PC-3 (cell line): ENCODE data around the gene HLA-DQA1. TPM values are rescaled to one million over a fixed set of nuclear protein-coding genes. Genes with fewer than 3 reads are reported as not detected.

Experiments used
- ATAC-seq: fragments of 200-7000 bp; cut with Tn5 transposase; 2 replicates; pipeline ENCODE4 v1.9.1; 2020; ENCODE audit warnings: mild to moderate bottlenecking, moderate library complexity
- BruUV-seq: library from RNA; stranded (reverse); fragments of 400-500 nt; replicated peaks from 2 replicates; lab custom pipeline; 2021; lab: Mats Ljungman, UMichigan
- CTCF ChIA-PET: fragments of 300-600 bp; sonication (Branson Sonifier 250); formaldehyde crosslinking; loops from one replicate; lab custom pipeline; 2022; ENCODE audit warnings: antibody characterized with exemption; lab: Charles Lee
- POLR2A ChIA-PET: fragments of 300-600 bp; sonication (Branson Sonifier 250); formaldehyde crosslinking; loops from one replicate; lab custom pipeline; 2022; ENCODE audit warnings: antibody characterized with exemption; ENCODE audit not compliant: unreplicated experiment; lab: Charles Lee
- DNase-seq: peaks from one replicate; pipeline ENCODE4 v3.0.0-alpha.2; 2015
- H2AFZ ChIP-seq: fragments of 300-600 bp; sonication (generic); 2 replicates; pipeline ENCODE4 v1.6.0; 2016; ENCODE audit warnings: antibody characterized with exemption, low read length
- H3F3A ChIP-seq: fragments of 300-600 bp; sonication (generic); one replicate; pipeline ENCODE4 v1.6.0; 2017; ENCODE audit warnings: antibody characterized with exemption, low read length, control low read depth, mild to moderate bottlenecking; ENCODE audit not compliant: unreplicated experiment
- H3K27ac ChIP-seq: fragments of 300-600 bp; sonication (generic); 2 replicates; pipeline ENCODE4 v1.5.1; 2016; ENCODE audit warnings: mild to moderate bottlenecking, low read length
- H3K27me3 ChIP-seq: fragments of 300-600 bp; sonication (generic); 2 replicates; pipeline ENCODE4 v1.6.1; 2016; ENCODE audit warnings: low read length, mixed read lengths
- H3K36me3 ChIP-seq: fragments of 300-600 bp; sonication (generic); 2 replicates; pipeline ENCODE4 v1.6.1; 2016; ENCODE audit warnings: low read depth, mixed run types, low read length, mixed read lengths
- H3K4me1 ChIP-seq: fragments of 300-600 bp; sonication (generic); 2 replicates; pipeline ENCODE4 v1.5.1; 2016; ENCODE audit warnings: low read length; ENCODE audit not compliant: insufficient read depth
- H3K4me2 ChIP-seq: fragments of 300-600 bp; sonication (generic); 2 replicates; pipeline ENCODE4 v1.6.0; 2016; ENCODE audit warnings: low read length
- H3K4me3 ChIP-seq: fragments of 300-600 bp; sonication (generic); 2 replicates; pipeline ENCODE4 v1.5.1; 2016; ENCODE audit warnings: mild to moderate bottlenecking, low read length, mixed read lengths
- H3K79me2 ChIP-seq: fragments of 300-600 bp; sonication (generic); 2 replicates; pipeline ENCODE4 v1.6.1; 2017; ENCODE audit warnings: low read length, mixed read lengths
- H3K9ac ChIP-seq: fragments of 300-600 bp; sonication (generic); 2 replicates; pipeline ENCODE4 v1.6.0; 2016; ENCODE audit warnings: mild to moderate bottlenecking, low read length
- H3K9me2 ChIP-seq: fragments of 300-600 bp; sonication (generic); replicated peaks from 2 replicates; pipeline ENCODE4 v1.6.1; 2016; ENCODE audit warnings: mixed run types, low read length, mixed read lengths
- H3K9me3 ChIP-seq: fragments of 300-600 bp; sonication (generic); 2 replicates; pipeline ENCODE4 v1.6.1; 2016; ENCODE audit warnings: low read length, mixed read lengths
- H4K20me1 ChIP-seq: fragments of 300-600 bp; sonication (generic); 2 replicates; pipeline ENCODE4 v1.6.1; 2016; ENCODE audit warnings: low read length, mixed read lengths
- EZH2 ChIP-seq: fragments of 300-600 bp; sonication (generic); IDR thresholded peaks from one replicate; pipeline ENCODE4 v1.6.1; 2017; ENCODE audit warnings: antibody characterized with exemption, mild to moderate bottlenecking, low read length; ENCODE audit not compliant: unreplicated experiment
- EZH2phosphoT487 ChIP-seq: fragments of 300-600 bp; sonication (generic); IDR thresholded peaks from 2 replicates; pipeline ENCODE4 v1.6.1; 2018; ENCODE audit warnings: mild to moderate bottlenecking, antibody characterized with exemption, low read length, borderline replicate concordance
- intact Hi-C: fragments of 100-400 bp; cut with micrococcal nuclease; formaldehyde crosslinking; loops from 2 replicates; pipeline ENCODE4 v1.9.0; 2023
- total RNA-seq: library from RNA; depleted of rRNA; stranded (reverse); fragments of >200 nt; gene quantifications from 2 replicates; pipeline ENCODE4 v1.2.3, GENCODE V29; 2014
- TF ChIP-seq, protein P1 (sequence below): fragments of 300-600 bp; sonication (generic); conservative IDR thresholded peaks from 2 replicates; pipeline ENCODE4 v1.5.1; 2017; ENCODE audit warnings: antibody characterized with exemption, low read depth, mild to moderate bottlenecking, low read length

The HLA-DQA1 gene
- total RNA-seq, 1 experiment from 2014 or later = not detected

GRCh38 chr6:32608362-32608761 is 28.8 kb upstream of the HLA-DQA1 start:
- H4K20me1 ChIP-seq = no peaks in the 10 kb centered on the region
- H3K27ac ChIP-seq = no peak overlapping the region
- no peak overlapping the region for H2AFZ ChIP-seq
- ATAC-seq (no peak), DNase-seq (no peak)
- no peaks in the 10 kb centered on the region for H3K9me2 ChIP-seq
- H3K79me2 ChIP-seq = no peaks in the 10 kb centered on the region
- POLR2A ChIA-PET = no interaction called here
- no peaks in the 10 kb centered on the region for H3K36me3 ChIP-seq
- intact Hi-C loops = no loop called here
- TF ChIP-seq EZH2 (no peak), EZH2phosphoT487 (no peak)
- TF ChIP-seq, protein P1, sequence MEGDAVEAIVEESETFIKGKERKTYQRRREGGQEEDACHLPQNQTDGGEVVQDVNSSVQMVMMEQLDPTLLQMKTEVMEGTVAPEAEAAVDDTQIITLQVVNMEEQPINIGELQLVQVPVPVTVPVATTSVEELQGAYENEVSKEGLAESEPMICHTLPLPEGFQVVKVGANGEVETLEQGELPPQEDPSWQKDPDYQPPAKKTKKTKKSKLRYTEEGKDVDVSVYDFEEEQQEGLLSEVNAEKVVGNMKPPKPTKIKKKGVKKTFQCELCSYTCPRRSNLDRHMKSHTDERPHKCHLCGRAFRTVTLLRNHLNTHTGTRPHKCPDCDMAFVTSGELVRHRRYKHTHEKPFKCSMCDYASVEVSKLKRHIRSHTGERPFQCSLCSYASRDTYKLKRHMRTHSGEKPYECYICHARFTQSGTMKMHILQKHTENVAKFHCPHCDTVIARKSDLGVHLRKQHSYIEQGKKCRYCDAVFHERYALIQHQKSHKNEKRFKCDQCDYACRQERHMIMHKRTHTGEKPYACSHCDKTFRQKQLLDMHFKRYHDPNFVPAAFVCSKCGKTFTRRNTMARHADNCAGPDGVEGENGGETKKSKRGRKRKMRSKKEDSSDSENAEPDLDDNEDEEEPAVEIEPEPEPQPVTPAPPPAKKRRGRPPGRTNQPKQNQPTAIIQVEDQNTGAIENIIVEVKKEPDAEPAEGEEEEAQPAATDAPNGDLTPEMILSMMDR = no peak
- H3K4me3 ChIP-seq = no peak overlapping the region
- no peaks in the 10 kb centered on the region for H3K9me3 ChIP-seq
- BruUV-seq = no TSS peak
- no peaks in the 10 kb centered on the region for H3F3A ChIP-seq
- no peak overlapping the region for H3K9ac ChIP-seq
- H3K4me2 ChIP-seq = no peak overlapping the region
- H3K4me1 ChIP-seq = no peaks in the 10 kb centered on the region; the same call in 1 of the 2 replicates
- 0 out of 2 replicates have a peak, but pooled peaks cover 6% of the 10 kb centered on the region for H3K27me3 ChIP-seq
- CTCF ChIA-PET = no interaction called here

GRCh38 chr6:32609391-32609730 is 27.8 kb upstream of the HLA-DQA1 start:
- Histone ChIP-seq H3K4me2 (no peak overlapping the region), H3K9ac (no peak overlapping the region), H3K36me3 (no peaks in the 10 kb centered on the region), H3K4me3 (no peak overlapping the region), H4K20me1 (no peaks in the 10 kb centered on the region), H3K4me1 (no peaks in the 10 kb centered on the region; the same call in 1 of the 2 replicates), H3K9me2 (no peaks in the 10 kb centered on the region), H2AFZ (0 out of 2 replicates have a peak overlapping the region, but pooled peaks have one; percentile 26), H3F3A (no peaks in the 10 kb centered on the region), H3K27me3 (0 out of 2 replicates have a peak, but pooled peaks cover 6% of the 10 kb centered on the region), H3K79me2 (no peaks in the 10 kb centered on the region), H3K27ac (no peak overlapping the region), H3K9me3 (no peaks in the 10 kb centered on the region)
- intact Hi-C loops = no loop called here
- POLR2A ChIA-PET = no interaction called here
- ATAC-seq (no peak), DNase-seq (no peak)
- no TSS peak for BruUV-seq
- TF ChIP-seq EZH2 = no peak
- no peak for TF ChIP-seq EZH2phosphoT487
- TF ChIP-seq, protein P1 = no peak
- CTCF ChIA-PET = no interaction called here

- peak overlapping the region; percentile 76 for H3K4me2 ChIP-seq
- CTCF ChIA-PET = no interaction called here
Measured at GRCh38 chr6:32609731-32610640, 27.2 kb upstream of the HLA-DQA1 start.

More at GRCh38 chr6:32609731-32610640, 27.2 kb upstream of the HLA-DQA1 start:
- H3K27ac ChIP-seq = no peak overlapping the region
- ATAC-seq = peak; percentile 100
- no peaks in the 10 kb centered on the region; the same call in 1 of the 2 replicates for H3K4me1 ChIP-seq
- BruUV-seq = no TSS peak
- H3K4me3 ChIP-seq = peak overlapping the region; percentile 38; the same call in 1 of the 2 replicates
- H2AFZ ChIP-seq = peak overlapping the region; percentile 56
- no peaks in the 10 kb centered on the region for H3K36me3 ChIP-seq
- H3F3A ChIP-seq = no peaks in the 10 kb centered on the region
- H3K9me3 ChIP-seq = no peaks in the 10 kb centered on the region
- intact Hi-C loops = no loop called here
- no peak for TF ChIP-seq EZH2
- TF ChIP-seq, protein P1 = no peak
- no peak for TF ChIP-seq EZH2phosphoT487
- H4K20me1 ChIP-seq = no peaks in the 10 kb centered on the region
- H3K27me3 ChIP-seq = 0 out of 2 replicates have a peak, but pooled peaks cover 6% of the 10 kb centered on the region
- no peaks in the 10 kb centered on the region for H3K79me2 ChIP-seq
- H3K9ac ChIP-seq = no peak overlapping the region
- peak; percentile 98 for DNase-seq
- POLR2A ChIA-PET = no interaction called here
- H3K9me2 ChIP-seq = no peaks in the 10 kb centered on the region
